ENCODE measurements around the gene CLRN2. TPM values are rescaled to one million over a fixed set of nuclear protein-coding genes. Genes with fewer than 3 reads are reported as not detected.

CLRN2 gene
- not detected for total RNA-seq

GRCh38 chr4:17514865-17515264 lies at the start of gene CLRN2:
CLRN2 (plus strand) TSS chr4:17515165; CDS start chr4:17515267, 102 bp downstream.
- H3K4me3 ChIP-seq (ENCODE audit: low read length in 3 of 3), result no peak within 1 kb of the TSS
- no peaks in the 10 kb centered on the region for H3K36me3 ChIP-seq (ENCODE audit: control insufficient read depth in 3 of 3, insufficient read depth in 3 of 3, low read length in 3 of 3)
- H3K27ac ChIP-seq (ENCODE audit: low read depth, low read length), result no peak within 1 kb of the TSS
- no peak within 1 kb of the TSS for H3K9ac ChIP-seq (ENCODE audit: low read depth in 1 of 3, low read length in 3 of 3)
- H3K4me1 ChIP-seq (ENCODE audit: control insufficient read depth in 3 of 3, insufficient read depth in 3 of 3, low read length in 3 of 3), result peaks cover 13 to 22% (median 15%) of the 10 kb centered on the region in 3 donors
- peaks cover 0 to 5% (median 2%) of the 10 kb centered on the region in 3 donors for H3K27me3 ChIP-seq (ENCODE audit: control insufficient read depth in 3 of 3, insufficient read depth in 3 of 3, low read length in 3 of 3)
- no peaks in the 10 kb centered on the region for H3K9me3 ChIP-seq (ENCODE audit: control insufficient read depth in 3 of 3, low read length in 3 of 3)

- H3K27ac ChIP-seq (ENCODE audit: low read depth, low read length), result no peak overlapping the region
- H3K9ac ChIP-seq (ENCODE audit: low read depth in 1 of 3, low read length in 3 of 3), result no peak overlapping the region
- H3K9me3 ChIP-seq (ENCODE audit: control insufficient read depth in 3 of 3, low read length in 3 of 3), result peaks cover 0 to 2% (median 0%) of the 10 kb centered on the region in 3 donors
- no peaks in the 10 kb centered on the region for H3K36me3 ChIP-seq (ENCODE audit: control insufficient read depth in 3 of 3, insufficient read depth in 3 of 3, low read length in 3 of 3)
- no peaks in the 10 kb centered on the region for H3K27me3 ChIP-seq (ENCODE audit: control insufficient read depth in 3 of 3, insufficient read depth in 3 of 3, low read length in 3 of 3)
- no peak overlapping the region for H3K4me3 ChIP-seq (ENCODE audit: low read length in 3 of 3)
- H3K4me1 ChIP-seq (ENCODE audit: control insufficient read depth in 3 of 3, insufficient read depth in 3 of 3, low read length in 3 of 3), result no peaks in the 10 kb centered on the region
Measured at GRCh38 chr4:17468619-17469221, 46.2 kb upstream of the CLRN2 start.

- no peaks in the 10 kb centered on the region for H3K4me1 ChIP-seq (ENCODE audit: control insufficient read depth in 3 of 3, insufficient read depth in 3 of 3, low read length in 3 of 3)
- no peaks in the 10 kb centered on the region for H3K36me3 ChIP-seq (ENCODE audit: control insufficient read depth in 3 of 3, insufficient read depth in 3 of 3, low read length in 3 of 3)
- no peak overlapping the region for H3K4me3 ChIP-seq (ENCODE audit: low read length in 3 of 3)
- no peak overlapping the region for H3K9ac ChIP-seq (ENCODE audit: low read depth in 1 of 3, low read length in 3 of 3)
- no peak overlapping the region for H3K27ac ChIP-seq (ENCODE audit: low read depth, low read length)
- H3K9me3 ChIP-seq (ENCODE audit: control insufficient read depth in 3 of 3, low read length in 3 of 3), result peaks cover 0 to 2% (median 0%) of the 10 kb centered on the region in 3 donors
- no peaks in the 10 kb centered on the region for H3K27me3 ChIP-seq (ENCODE audit: control insufficient read depth in 3 of 3, insufficient read depth in 3 of 3, low read length in 3 of 3)
Measured at GRCh38 chr4:17469931-17470674, 44.9 kb upstream of the CLRN2 start.

- peaks cover 0 to 2% (median 0%) of the 10 kb centered on the region in 3 donors for H3K36me3 ChIP-seq (ENCODE audit: control insufficient read depth in 3 of 3, insufficient read depth in 3 of 3, low read length in 3 of 3)
- H3K4me3 ChIP-seq (ENCODE audit: low read length in 3 of 3), result no peak overlapping the region
- no peak overlapping the region for H3K27ac ChIP-seq (ENCODE audit: low read depth, low read length)
- H3K9me3 ChIP-seq (ENCODE audit: control insufficient read depth in 3 of 3, low read length in 3 of 3), result peaks cover 0 to 2% (median 0%) of the 10 kb centered on the region in 3 donors
- no peak overlapping the region for H3K9ac ChIP-seq (ENCODE audit: low read depth in 1 of 3, low read length in 3 of 3)
- no peaks in the 10 kb centered on the region for H3K4me1 ChIP-seq (ENCODE audit: control insufficient read depth in 3 of 3, insufficient read depth in 3 of 3, low read length in 3 of 3)
- H3K27me3 ChIP-seq (ENCODE audit: control insufficient read depth in 3 of 3, insufficient read depth in 3 of 3, low read length in 3 of 3), result no peaks in the 10 kb centered on the region
Measured at GRCh38 chr4:17475481-17475880, 39.5 kb upstream of the CLRN2 start.

- peaks cover 2 to 5% (median 3%) of the 10 kb centered on the region in 3 donors for H3K36me3 ChIP-seq (ENCODE audit: control insufficient read depth in 3 of 3, insufficient read depth in 3 of 3, low read length in 3 of 3)
- no peak overlapping the region for H3K4me3 ChIP-seq (ENCODE audit: low read length in 3 of 3)
- no peak overlapping the region for H3K9ac ChIP-seq (ENCODE audit: low read depth in 1 of 3, low read length in 3 of 3)
- H3K9me3 ChIP-seq (ENCODE audit: control insufficient read depth in 3 of 3, low read length in 3 of 3), result peaks cover 0 to 3% (median 2%) of the 10 kb centered on the region in 3 donors
- H3K4me1 ChIP-seq (ENCODE audit: control insufficient read depth in 3 of 3, insufficient read depth in 3 of 3, low read length in 3 of 3), result no peaks in the 10 kb centered on the region
- no peaks in the 10 kb centered on the region for H3K27me3 ChIP-seq (ENCODE audit: control insufficient read depth in 3 of 3, insufficient read depth in 3 of 3, low read length in 3 of 3)
- no peak overlapping the region for H3K27ac ChIP-seq (ENCODE audit: low read depth, low read length)
Measured at GRCh38 chr4:17476853-17477252, 38.1 kb upstream of the CLRN2 start.

- peaks cover 5 to 9% (median 5%) of the 10 kb centered on the region in 3 donors for H3K36me3 ChIP-seq (ENCODE audit: control insufficient read depth in 3 of 3, insufficient read depth in 3 of 3, low read length in 3 of 3)
- no peaks in the 10 kb centered on the region for H3K4me1 ChIP-seq (ENCODE audit: control insufficient read depth in 3 of 3, insufficient read depth in 3 of 3, low read length in 3 of 3)
- H3K27me3 ChIP-seq (ENCODE audit: control insufficient read depth in 3 of 3, insufficient read depth in 3 of 3, low read length in 3 of 3), result no peaks in the 10 kb centered on the region
- H3K9me3 ChIP-seq (ENCODE audit: control insufficient read depth in 3 of 3, low read length in 3 of 3), result peaks cover 0 to 3% (median 2%) of the 10 kb centered on the region in 3 donors
- no peak overlapping the region for H3K9ac ChIP-seq (ENCODE audit: low read depth in 1 of 3, low read length in 3 of 3)
- H3K27ac ChIP-seq (ENCODE audit: low read depth, low read length), result no peak overlapping the region
- no peak overlapping the region for H3K4me3 ChIP-seq (ENCODE audit: low read length in 3 of 3)
Measured at GRCh38 chr4:17477774-17478472, 37.0 kb upstream of the CLRN2 start.

GRCh38 chr4:17480210-17480927 lies 34.6 kb upstream of the CLRN2 start:
- no peak overlapping the region for H3K4me3 ChIP-seq (ENCODE audit: low read length in 3 of 3)
- peaks cover 0 to 3% (median 2%) of the 10 kb centered on the region in 3 donors for H3K9me3 ChIP-seq (ENCODE audit: control insufficient read depth in 3 of 3, low read length in 3 of 3)
- H3K4me1 ChIP-seq (ENCODE audit: control insufficient read depth in 3 of 3, insufficient read depth in 3 of 3, low read length in 3 of 3), result no peaks in the 10 kb centered on the region
- H3K27me3 ChIP-seq (ENCODE audit: control insufficient read depth in 3 of 3, insufficient read depth in 3 of 3, low read length in 3 of 3), result no peaks in the 10 kb centered on the region
- H3K9ac ChIP-seq (ENCODE audit: low read depth in 1 of 3, low read length in 3 of 3), result no peak overlapping the region
- H3K27ac ChIP-seq (ENCODE audit: low read depth, low read length), result no peak overlapping the region
- peaks cover 6 to 19% (median 9%) of the 10 kb centered on the region in 3 donors for H3K36me3 ChIP-seq (ENCODE audit: control insufficient read depth in 3 of 3, insufficient read depth in 3 of 3, low read length in 3 of 3)

- peaks cover 0 to 3% (median 2%) of the 10 kb centered on the region in 3 donors for H3K9me3 ChIP-seq (ENCODE audit: control insufficient read depth in 3 of 3, low read length in 3 of 3)
- H3K4me1 ChIP-seq (ENCODE audit: control insufficient read depth in 3 of 3, insufficient read depth in 3 of 3, low read length in 3 of 3), result no peaks in the 10 kb centered on the region
- no peak overlapping the region for H3K4me3 ChIP-seq (ENCODE audit: low read length in 3 of 3)
- no peak overlapping the region for H3K9ac ChIP-seq (ENCODE audit: low read depth in 1 of 3, low read length in 3 of 3)
- H3K27me3 ChIP-seq (ENCODE audit: control insufficient read depth in 3 of 3, insufficient read depth in 3 of 3, low read length in 3 of 3), result no peaks in the 10 kb centered on the region
- H3K36me3 ChIP-seq (ENCODE audit: control insufficient read depth in 3 of 3, insufficient read depth in 3 of 3, low read length in 3 of 3), result peaks cover 9 to 19% (median 9%) of the 10 kb centered on the region in 3 donors
- no peak overlapping the region for H3K27ac ChIP-seq (ENCODE audit: low read depth, low read length)
Measured at GRCh38 chr4:17480955-17481354, 34.0 kb upstream of the CLRN2 start.

GRCh38 chr4:17482716-17483115 lies 32.2 kb upstream of the CLRN2 start:
- H3K36me3 ChIP-seq (ENCODE audit: control insufficient read depth in 3 of 3, insufficient read depth in 3 of 3, low read length in 3 of 3), result peaks cover 14 to 30% (median 20%) of the 10 kb centered on the region in 3 donors

More at GRCh38 chr4:17482716-17483115, 32.2 kb upstream of the CLRN2 start:
- Histone ChIP-seq H3K27ac (ENCODE audit: low read depth, low read length) (no peak overlapping the region), H3K9me3 (ENCODE audit: control insufficient read depth in 3 of 3, low read length in 3 of 3) (peaks cover 0 to 3% (median 2%) of the 10 kb centered on the region in 3 donors), H3K4me3 (ENCODE audit: low read length in 3 of 3) (no peak overlapping the region), H3K4me1 (ENCODE audit: control insufficient read depth in 3 of 3, insufficient read depth in 3 of 3, low read length in 3 of 3) (no peaks in the 10 kb centered on the region), H3K27me3 (ENCODE audit: control insufficient read depth in 3 of 3, insufficient read depth in 3 of 3, low read length in 3 of 3) (no peaks in the 10 kb centered on the region), H3K9ac (ENCODE audit: low read depth in 1 of 3, low read length in 3 of 3) (no peak overlapping the region)

All from skeletal muscle tissue (tissue), 4 donors.